ENCODE results near the gene TRAF5.
"Not testable (repeated sequence)": the region's sequence is repeated elsewhere in the genome, so short reads cannot be mapped to it uniquely, and the experiment has no call there.

TRAF5 gene

DNA sequence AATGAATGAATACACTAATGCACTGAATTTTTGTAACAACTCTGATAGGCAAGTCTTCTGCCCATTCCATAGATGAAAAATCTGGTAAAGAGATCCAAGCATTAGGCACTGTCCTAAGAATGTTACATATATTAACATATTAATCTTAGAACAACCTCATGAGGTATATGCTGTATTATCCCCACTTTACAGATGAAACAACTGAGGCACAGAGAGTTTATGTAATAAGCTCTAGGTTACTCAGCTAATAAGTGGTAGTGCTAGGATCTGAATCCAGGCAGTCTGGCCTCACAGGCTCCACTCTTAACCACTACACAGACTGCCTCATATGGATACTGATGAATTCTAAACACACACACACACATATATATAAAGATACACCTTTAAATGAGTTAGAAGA lies 52.8 kb downstream of the TRAF5 start:
- DNase-seq, result no peak

GRCh38 chr1:211381481-211382181 lies 55.0 kb downstream of the TRAF5 start:
- DNase-seq, result no peak

GRCh38 chr1:211382182-211382713 lies 55.6 kb downstream of the TRAF5 start:
- no peak for DNase-seq

GRCh38 chr1:211382714-211383480 lies 56.3 kb downstream of the TRAF5 start:
- DNase-seq, result peak; percentile 96

- no peak for DNase-seq
Observed at GRCh38 chr1:211384524-211384923, 57.9 kb downstream of the TRAF5 start.

GRCh38 chr1:211386921-211387320 lies 60.3 kb downstream of the TRAF5 start:
- DNase-seq, result no peak

DNA sequence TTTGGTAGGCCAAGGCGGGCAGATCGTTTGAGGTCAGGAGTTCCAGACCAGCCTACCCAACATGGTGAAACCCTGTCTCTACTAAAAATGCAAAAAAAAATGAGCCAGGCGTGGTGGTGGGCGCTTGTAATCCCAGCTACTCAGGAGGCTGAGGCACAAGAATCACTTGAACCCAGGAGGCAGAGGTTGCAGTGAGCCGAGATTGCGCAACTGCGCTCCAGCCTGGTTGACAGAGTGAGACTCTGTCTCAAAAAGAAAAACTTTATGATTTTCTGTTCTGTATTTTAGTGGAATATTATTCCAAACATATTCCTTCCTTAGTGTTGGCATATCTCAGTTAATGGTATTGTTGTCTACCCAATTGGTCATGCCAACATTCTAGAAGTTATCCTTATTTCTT lies 64.2 kb downstream of the TRAF5 start:
- not testable (repeated sequence) for DNase-seq

DNA sequence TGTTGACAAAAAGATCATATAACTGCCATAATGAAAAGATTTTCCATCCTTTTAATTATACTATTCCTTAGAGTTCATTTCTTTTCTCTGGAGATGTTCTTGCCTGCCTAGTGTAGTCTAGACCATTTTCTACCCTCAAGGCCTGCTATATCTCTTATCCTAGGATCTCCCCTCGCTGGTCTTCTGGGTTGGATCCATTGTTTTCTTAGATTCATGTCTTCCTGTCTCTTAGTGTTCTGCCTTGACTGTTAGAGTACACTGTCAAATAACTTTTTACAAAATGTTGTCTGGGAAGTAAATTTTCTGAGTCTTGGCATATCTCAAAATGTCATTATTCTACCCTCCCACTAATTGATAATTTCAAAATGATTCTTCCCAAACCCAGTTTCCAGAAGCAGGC lies 66.6 kb downstream of the TRAF5 start:
- no peak for DNase-seq

- DNase-seq, result not testable (repeated sequence)
Observed at GRCh38 chr1:211398266-211398930, 71.8 kb downstream of the TRAF5 start.

GRCh38 chr1:211399851-211400393 lies 73.3 kb downstream of the TRAF5 start:
- DNase-seq, result not testable (repeated sequence)

- DNase-seq, result not testable (repeated sequence)
Observed at GRCh38 chr1:211401751-211402150, 75.1 kb downstream of the TRAF5 start.

DNA sequence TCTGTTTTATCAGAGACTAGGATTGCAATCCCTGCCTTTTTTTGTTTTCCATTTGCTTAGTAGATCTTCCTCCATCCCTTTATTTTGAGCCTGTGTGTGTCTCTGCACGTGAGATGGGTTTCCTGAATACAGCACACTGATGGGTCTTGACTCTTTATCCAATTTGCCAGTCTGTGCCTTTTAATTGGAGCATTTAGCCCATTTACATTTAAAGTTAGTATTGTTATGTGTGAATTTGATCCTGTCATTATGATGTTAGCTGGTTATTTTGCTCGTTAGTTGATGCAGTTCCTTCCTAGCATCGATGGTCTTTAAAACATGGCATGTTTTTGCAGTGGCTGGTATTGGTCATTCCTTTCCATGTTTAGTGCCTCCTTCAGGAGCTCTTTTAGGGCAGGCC lies 79.5 kb downstream of the TRAF5 start:
- not testable (repeated sequence) for DNase-seq

GRCh38 chr1:211407749-211408148 lies 81.1 kb downstream of the TRAF5 start:
- not testable (repeated sequence) for DNase-seq

DNA sequence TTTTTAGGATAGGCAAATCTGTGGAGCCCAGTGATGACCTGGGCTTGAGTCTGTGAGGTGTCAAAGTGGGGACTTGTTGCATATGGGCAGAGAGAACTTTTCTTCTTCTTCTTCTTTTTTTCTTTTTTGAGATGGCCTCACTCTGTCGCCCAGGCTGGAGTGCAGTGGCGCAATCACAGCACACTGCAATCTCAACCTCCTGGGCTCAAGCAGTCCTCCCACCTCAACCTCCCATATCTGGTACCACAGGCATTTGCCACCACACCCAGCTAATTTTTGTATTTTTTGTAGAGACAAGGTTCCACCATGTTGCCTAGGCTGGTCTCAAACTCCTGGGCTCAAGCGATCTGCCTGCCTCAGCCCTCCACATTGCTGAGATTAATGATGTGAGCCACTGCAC lies 85.0 kb downstream of the TRAF5 start:
- DNase-seq, result no peak

GRCh38 chr1:211415700-211416099 lies 89.1 kb downstream of the TRAF5 start:
- no peak for DNase-seq

GRCh38 chr1:211416246-211416627 lies 89.6 kb downstream of the TRAF5 start:
- DNase-seq, result peak; percentile 45

GRCh38 chr1:211416628-211417323 lies 90.1 kb downstream of the TRAF5 start:
- DNase-seq, result peak; percentile 67

GRCh38 chr1:211420389-211420788 lies 93.8 kb downstream of the TRAF5 start:
- DNase-seq, result no peak

- DNase-seq, result no peak
Observed at GRCh38 chr1:211420845-211421454, 94.3 kb downstream of the TRAF5 start.

DNA sequence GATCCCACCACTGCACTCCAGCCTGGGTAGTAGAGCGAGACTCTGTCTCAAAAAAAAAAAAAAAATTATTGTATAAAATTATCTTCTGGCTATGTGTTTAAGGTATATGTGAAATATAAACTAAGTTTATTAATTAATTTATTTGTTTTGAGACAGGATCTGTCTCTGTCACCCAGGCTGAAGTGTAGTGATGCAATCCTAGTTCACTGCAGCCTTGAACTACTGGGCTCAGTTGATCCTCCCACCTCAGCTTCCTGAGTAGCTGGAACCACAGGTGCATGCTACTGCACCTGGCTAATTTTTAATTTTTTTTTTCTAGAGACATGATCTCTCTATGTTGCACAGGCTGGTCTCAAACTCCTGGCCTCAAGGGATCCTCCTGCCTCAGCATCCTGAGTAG lies 97.4 kb downstream of the TRAF5 start:
- no peak for DNase-seq

Measured in right forelimb (tissue), 1 donor.